ENCODE results near the gene IKBKE. TPM values are rescaled to one million over a fixed set of nuclear protein-coding genes. Genes with fewer than 3 reads are reported as not detected.

IKBKE gene
- total and polyA plus RNA-seq, 10 of the 15 experiments (the other 5 are each of a cell fraction or from before 2014, with no cell fraction given): 12.8 to 35.1 (median 23.1) TPM

GRCh38 chr1:206521694-206522402 lies 51.6 kb downstream of the IKBKE start (continued):
- no peak for TF ChIP-seq ETV6 (conservative IDR thresholded peaks at IDR 0.05 in 1 of 2, IDR thresholded peaks at IDR 0.05 in 1 of 2; ENCODE audit: borderline replicate concordance in 1 of 2, low read depth in 1 of 2)

GRCh38 chr1:206524739-206525364 lies 54.6 kb downstream of the IKBKE start:
- Histone ChIP-seq H3K4me1 (ENCODE audit: control insufficient read depth, insufficient read depth, low read length) (no peaks in the 10 kb centered on the region), H4K20me1 (ENCODE audit: control insufficient read depth, insufficient read depth) (no peaks in the 10 kb centered on the region), H3K4me2 (ENCODE audit: control insufficient read depth, insufficient read depth) (no peak overlapping the region), H3K9me3 (replicated peaks; ENCODE audit: control insufficient read depth, insufficient read depth, low read length) (no peaks in the 10 kb centered on the region), H3K9ac (ENCODE audit: control insufficient read depth, insufficient read depth, low read length) (no peak overlapping the region), H3K79me2 (ENCODE audit: control insufficient read depth, insufficient read depth, low read length) (no peaks in the 10 kb centered on the region), H3K27me3 (replicated peaks in 1 of 2; ENCODE audit: control insufficient read depth in 2 of 2, insufficient read depth in 2 of 2, low read length in 1 of 2) (no peaks in the 10 kb centered on the region), H3K4me3 (no peak overlapping the region), H3K36me3 (ENCODE audit: control insufficient read depth in 2 of 2, insufficient read depth in 2 of 2, low read length in 1 of 2) (no peaks in the 10 kb centered on the region; a peak in 1 of 4 replicates), H2AFZ (ENCODE audit: control insufficient read depth, low read depth, low read length) (no peak overlapping the region), H3K27ac (ENCODE audit: control insufficient read depth, insufficient read depth) (no peak overlapping the region)
- POLR2A ChIA-PET: no interaction called here
- DNase-seq (ENCODE audit: low read depth, low spot score) (no peak), ATAC-seq (peak; percentile 40), FAIRE-seq (no peak)
- CTCF ChIA-PET: interaction anchor here (1.3 kb wide), 1 partner anchor 18 kb away, joined by 3 read pairs; no protein-coding TSS in a partner anchor
- in situ Hi-C loops (cut with MboI): no loop called here
- SMC1A ChIA-PET (ENCODE audit: uncharacterized antibody, unreplicated experiment): interaction anchor here (0.8 to 1.5 kb wide), 3 partner anchors 10 to 54 kb away, joined by 3 to 4 read pairs (median 3); partner anchors contain the start of gene IKBKE
- RAD21 ChIA-PET (ENCODE audit: unreplicated experiment): interaction anchor here (0.9 kb wide), 1 partner anchor 20 kb away, joined by 5 read pairs; no protein-coding TSS in a partner anchor
- 41% methylated on average over 5 of the region's 5 CpGs for WGBS (ENCODE audit: insufficient coverage, insufficient replicate concordance, low lambda C conversion rate, missing lambda C conversion rate)
- intact Hi-C loops (cut with micrococcal nuclease; ENCODE audit: unreplicated experiment): no loop called here
- BruUV-seq (replicated peaks): no TSS peak
- no peak for TF ChIP-seq PML (IDR thresholded peaks at IDR 0.05; ENCODE audit: low read length)
- no peak for TF ChIP-seq GABPA (IDR thresholded peaks at IDR 0.05; ENCODE audit: low read depth)
- TF ChIP-seq ESRRA (IDR thresholded peaks at IDR 0.05; ENCODE audit: low read length): no peak
- TF ChIP-seq BRCA1 (IDR thresholded peaks at IDR 0.05; ENCODE audit: low read depth, low read length): no peak
- TF ChIP-seq ZNF384 (IDR thresholded peaks at IDR 0.05; ENCODE audit: borderline replicate concordance, low read depth, low read length): no peak
- TF ChIP-seq STAT3 (IDR thresholded peaks at IDR 0.05; ENCODE audit: low read depth, low read length): no peak
- no peak for TF ChIP-seq ZBTB33 (IDR thresholded peaks at IDR 0.05)
- no peak for TF ChIP-seq ZNF207 (IDR thresholded peaks at IDR 0.05; ENCODE audit: borderline replicate concordance)
- TF ChIP-seq IKZF2 (IDR thresholded peaks at IDR 0.05): no peak
- no peak for TF ChIP-seq MEF2B (IDR thresholded peaks at IDR 0.05; ENCODE audit: partially characterized antibody, poor library complexity, severe bottlenecking)
- TF ChIP-seq IRF5 (IDR thresholded peaks at IDR 0.05; ENCODE audit: borderline replicate concordance): no peak
- no peak for TF ChIP-seq RAD51 (IDR thresholded peaks at IDR 0.05)
- TF ChIP-seq POLR2AphosphoS5 (IDR thresholded peaks at IDR 0.05; ENCODE audit: low read length): no peak
- TF ChIP-seq MEF2A (IDR thresholded peaks at IDR 0.05; ENCODE audit: insufficient read depth, low read depth, low read length): no peak
- no peak for TF ChIP-seq E4F1 (IDR thresholded peaks at IDR 0.05; ENCODE audit: borderline replicate concordance, partially characterized antibody)

All from GM12878 (cell line).